Right ventricle myocardium superior (tissue), 1 donor: Measurements from ENCODE around the gene C16orf87. TPM values are rescaled to one million over a fixed set of nuclear protein-coding genes. Genes with fewer than 3 reads are reported as not detected.

Experiments
- total RNA-seq: library from RNA; stranded (reverse); fragmentation: NEBNext Ultra II Directional; extraction: Animal tissue kit (Norgen Biotek cat#: 25700); gene quantifications from one replicate; pipeline ENCODE4 v1.2.1, GENCODE V29; 2021
- donor health status: DM: no; HTN: yes; CAD: no; lungs with severe emphysema.

Gene C16orf87
- total RNA-seq, 1 donor from 2014 or later = 12.9 TPM

Other genes with a start within 250 kb of the C16orf87 start
- 0.70 TPM for gene SHCBP1, start 209.8 kb downstream of the C16orf87 start, total RNA-seq
- gene VPS35, start 142.0 kb downstream of the C16orf87 start, total RNA-seq = 89.0 TPM
- gene ORC6, start 141.5 kb downstream of the C16orf87 start, total RNA-seq = 1.9 TPM
- gene MYLK3, start 82.8 kb downstream of the C16orf87 start, total RNA-seq = 304 TPM
- gene GPT2, start 53.2 kb upstream of the C16orf87 start, total RNA-seq = 22.9 TPM
- 90.0 TPM for gene DNAJA2, start 142.5 kb upstream of the C16orf87 start, total RNA-seq